ENCODE measurements around the gene SH3TC1.

The SH3TC1 gene

GRCh38 chr4:8198906-8199593 is at the start of gene SH3TC1:
SH3TC1 (plus strand) TSS chr4:8199290; CDS start chr4:8205195, 5,905 bp downstream.
- peak; percentile 34 for DNase-seq

GRCh38 chr4:8149664-8150063 is 49.4 kb upstream of the SH3TC1 start:
- no peak for DNase-seq

- no peak for DNase-seq
Measured at GRCh38 chr4:8150152-8151090, 48.7 kb upstream of the SH3TC1 start.

GRCh38 chr4:8151165-8151650 is 47.9 kb upstream of the SH3TC1 start:
- DNase-seq = no peak

GRCh38 chr4:8152090-8152864 is 46.8 kb upstream of the SH3TC1 start:
- DNase-seq = no peak

- no peak for DNase-seq
Measured at GRCh38 chr4:8152865-8153257, 46.2 kb upstream of the SH3TC1 start.

- DNase-seq = no peak
Measured at GRCh38 chr4:8153441-8153840, 45.6 kb upstream of the SH3TC1 start.

- DNase-seq = no peak
Measured at GRCh38 chr4:8155048-8155447, 44.0 kb upstream of the SH3TC1 start.

- DNase-seq = no peak
Measured at GRCh38 chr4:8155660-8156421, 43.2 kb upstream of the SH3TC1 start.

GRCh38 chr4:8156617-8157016 is 42.5 kb upstream of the SH3TC1 start:
- DNase-seq = no peak

- DNase-seq = no peak
Measured at GRCh38 chr4:8157496-8157895, 41.6 kb upstream of the SH3TC1 start.

- DNase-seq = no peak
Measured at GRCh38 chr4:8157944-8158709, 41.0 kb upstream of the SH3TC1 start.

GRCh38 chr4:8158710-8159536 is 40.2 kb upstream of the SH3TC1 start, which contains the start of gene ABLIM2:
ABLIM2 (minus strand) TSS chr4:8158813; CDS start chr4:8158689, 124 bp downstream.
- peak; percentile 99 for DNase-seq

GRCh38 chr4:8159537-8160232 is 39.4 kb upstream of the SH3TC1 start:
- DNase-seq = no peak

GRCh38 chr4:8160233-8160560 is 38.9 kb upstream of the SH3TC1 start:
- no peak for DNase-seq

- no peak for DNase-seq
Measured at GRCh38 chr4:8160572-8160971, 38.5 kb upstream of the SH3TC1 start.

GRCh38 chr4:8162625-8163024 is 36.5 kb upstream of the SH3TC1 start:
- no peak for DNase-seq

GRCh38 chr4:8163026-8163425 is 36.1 kb upstream of the SH3TC1 start:
- DNase-seq = no peak

GRCh38 chr4:8163436-8164193 is 35.5 kb upstream of the SH3TC1 start:
- no peak for DNase-seq

Data from activated CD4-positive, alpha-beta T cell treated with anti-CD3 and anti-CD28 coated beads for 1 hour (primary cell).